Lower leg skin (tissue), 3 donors: ENCODE data around the gene PCK1.

ENCODE experiments used
- POLR2A ChIP-seq, 2 donors: fragments of 450-650 bp; IDR thresholded peaks; one replicate each; pipeline ENCODE4 v1.6.1; 2016 to 2017; ENCODE audit warnings: antibody characterized with exemption in 2 of 2, mild to moderate bottlenecking in 1 of 2, moderate library complexity in 1 of 2
- TF ChIP-seq, protein P1 (sequence below), 3 donors: fragments of 450-650 bp; IDR thresholded peaks; one replicate each; pipeline ENCODE4 v1.5.1; 2016; ENCODE audit warnings: antibody characterized with exemption in 3 of 3, mild to moderate bottlenecking in 3 of 3, moderate library complexity in 2 of 3

DNA sequence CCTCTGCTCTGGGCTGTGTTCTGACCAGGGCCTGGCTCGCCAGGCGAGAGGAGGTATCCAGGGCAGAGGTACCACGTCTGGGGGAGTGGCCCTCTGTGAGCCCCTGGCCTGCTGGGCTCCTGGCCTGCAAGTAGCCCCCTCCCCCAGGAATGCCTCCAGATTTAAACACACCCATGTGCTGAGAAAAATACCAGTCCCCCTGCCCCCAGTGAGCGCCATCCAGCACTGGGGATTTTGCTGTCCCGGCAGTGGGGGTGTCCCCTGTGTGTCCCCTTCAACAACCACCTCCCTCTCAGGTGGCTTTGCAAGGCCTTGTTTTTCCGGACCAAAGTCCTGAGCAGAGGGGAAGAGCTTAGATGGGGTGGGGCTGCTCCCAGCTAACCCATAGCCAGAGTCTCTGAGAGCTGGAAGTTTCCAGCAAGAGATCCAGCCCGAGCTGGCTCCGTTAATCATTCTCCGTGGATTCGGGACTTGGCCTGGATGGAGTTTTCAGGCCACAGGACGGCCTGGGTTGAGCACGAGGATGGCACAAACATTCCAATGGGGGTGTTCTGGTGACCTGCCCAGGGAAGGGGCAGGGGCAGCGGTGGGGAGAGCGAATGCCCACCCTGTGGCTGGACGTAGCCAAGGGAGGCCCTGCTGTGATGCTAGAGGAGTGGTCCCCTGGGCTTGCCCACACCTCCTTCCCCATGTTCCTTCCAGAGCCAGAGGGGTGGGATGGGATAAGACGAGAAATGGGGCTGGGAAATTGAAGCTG, 29.0 kb downstream of the PCK1 start:
- TF ChIP-seq POLR2A (IDR thresholded peaks at IDR 0.05) = no peak
- TF ChIP-seq, protein P1, sequence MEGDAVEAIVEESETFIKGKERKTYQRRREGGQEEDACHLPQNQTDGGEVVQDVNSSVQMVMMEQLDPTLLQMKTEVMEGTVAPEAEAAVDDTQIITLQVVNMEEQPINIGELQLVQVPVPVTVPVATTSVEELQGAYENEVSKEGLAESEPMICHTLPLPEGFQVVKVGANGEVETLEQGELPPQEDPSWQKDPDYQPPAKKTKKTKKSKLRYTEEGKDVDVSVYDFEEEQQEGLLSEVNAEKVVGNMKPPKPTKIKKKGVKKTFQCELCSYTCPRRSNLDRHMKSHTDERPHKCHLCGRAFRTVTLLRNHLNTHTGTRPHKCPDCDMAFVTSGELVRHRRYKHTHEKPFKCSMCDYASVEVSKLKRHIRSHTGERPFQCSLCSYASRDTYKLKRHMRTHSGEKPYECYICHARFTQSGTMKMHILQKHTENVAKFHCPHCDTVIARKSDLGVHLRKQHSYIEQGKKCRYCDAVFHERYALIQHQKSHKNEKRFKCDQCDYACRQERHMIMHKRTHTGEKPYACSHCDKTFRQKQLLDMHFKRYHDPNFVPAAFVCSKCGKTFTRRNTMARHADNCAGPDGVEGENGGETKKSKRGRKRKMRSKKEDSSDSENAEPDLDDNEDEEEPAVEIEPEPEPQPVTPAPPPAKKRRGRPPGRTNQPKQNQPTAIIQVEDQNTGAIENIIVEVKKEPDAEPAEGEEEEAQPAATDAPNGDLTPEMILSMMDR (IDR thresholded peaks at IDR 0.05) = no peak
